Measurements from ENCODE around the gene ADAM30.

Gene ADAM30

GRCh38 chr1:119896303-119896702, at the start of gene ADAM30:
Gene ADAM30, minus strand, starts transcription at chr1:119896515. Its CDS starts 179 bp downstream, at chr1:119896336.
- H3K4me3 ChIP-seq (ENCODE audit: low read depth, low read length): no peak within 1 kb of the TSS
- TF ChIP-seq, protein P1, sequence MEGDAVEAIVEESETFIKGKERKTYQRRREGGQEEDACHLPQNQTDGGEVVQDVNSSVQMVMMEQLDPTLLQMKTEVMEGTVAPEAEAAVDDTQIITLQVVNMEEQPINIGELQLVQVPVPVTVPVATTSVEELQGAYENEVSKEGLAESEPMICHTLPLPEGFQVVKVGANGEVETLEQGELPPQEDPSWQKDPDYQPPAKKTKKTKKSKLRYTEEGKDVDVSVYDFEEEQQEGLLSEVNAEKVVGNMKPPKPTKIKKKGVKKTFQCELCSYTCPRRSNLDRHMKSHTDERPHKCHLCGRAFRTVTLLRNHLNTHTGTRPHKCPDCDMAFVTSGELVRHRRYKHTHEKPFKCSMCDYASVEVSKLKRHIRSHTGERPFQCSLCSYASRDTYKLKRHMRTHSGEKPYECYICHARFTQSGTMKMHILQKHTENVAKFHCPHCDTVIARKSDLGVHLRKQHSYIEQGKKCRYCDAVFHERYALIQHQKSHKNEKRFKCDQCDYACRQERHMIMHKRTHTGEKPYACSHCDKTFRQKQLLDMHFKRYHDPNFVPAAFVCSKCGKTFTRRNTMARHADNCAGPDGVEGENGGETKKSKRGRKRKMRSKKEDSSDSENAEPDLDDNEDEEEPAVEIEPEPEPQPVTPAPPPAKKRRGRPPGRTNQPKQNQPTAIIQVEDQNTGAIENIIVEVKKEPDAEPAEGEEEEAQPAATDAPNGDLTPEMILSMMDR (conservative IDR thresholded peaks at IDR 0.05; ENCODE audit: low read depth, low read length): peak; percentile 37

DNA sequence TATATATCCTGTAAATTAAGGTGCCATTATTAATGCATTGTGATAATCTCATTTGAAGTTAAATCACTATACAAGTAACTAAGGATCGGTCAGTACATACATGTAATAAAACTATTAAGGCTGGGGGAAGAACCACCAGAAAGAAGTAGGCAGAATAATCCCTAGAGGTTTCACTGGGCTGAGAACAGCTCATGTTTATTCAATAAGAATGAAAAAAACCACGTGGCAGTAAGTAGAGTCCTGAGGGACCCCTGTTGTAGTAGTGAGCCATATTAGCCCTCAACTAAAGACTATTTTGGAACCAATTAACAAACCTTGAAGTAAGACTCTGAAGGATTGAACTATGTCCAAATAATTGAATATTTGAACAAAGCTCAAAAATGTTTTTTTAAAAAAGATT, 46.9 kb upstream of the ADAM30 start:
- H3K4me3 ChIP-seq (ENCODE audit: low read depth, low read length): no peak overlapping the region
- no peak for DNase-seq (ENCODE audit: low read depth)

More at GRCh38 chr1:119896303-119896702, at the start of gene ADAM30:
- no peak for DNase-seq (ENCODE audit: low read depth)

DNA sequence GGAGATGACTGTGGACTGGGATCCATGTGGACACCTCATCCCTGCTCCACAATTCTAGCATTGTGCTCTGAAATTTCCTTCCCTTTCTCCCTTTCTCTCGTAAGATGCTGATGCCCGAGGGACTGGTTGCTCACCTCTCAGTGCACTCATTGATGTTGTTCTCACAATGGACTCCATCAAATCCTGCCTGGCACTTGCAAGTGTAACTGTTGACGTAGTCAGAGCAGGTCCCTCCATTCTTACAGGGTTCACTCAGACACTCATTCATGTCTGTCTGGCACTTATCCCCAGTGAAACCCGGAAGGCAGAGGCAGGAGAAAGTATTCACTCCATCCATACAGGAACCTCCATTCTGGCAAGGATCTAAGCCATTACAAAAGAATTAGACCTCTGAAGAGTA, 45.1 kb upstream of the ADAM30 start:
- TF ChIP-seq, protein P1 (conservative IDR thresholded peaks at IDR 0.05; ENCODE audit: low read depth, low read length): no peak
- no peak overlapping the region for H3K4me3 ChIP-seq (ENCODE audit: low read depth, low read length)
- DNase-seq (ENCODE audit: low read depth): no peak

More for the DNA sequence above, 46.9 kb upstream of the ADAM30 start:
- TF ChIP-seq, protein P1 (conservative IDR thresholded peaks at IDR 0.05; ENCODE audit: low read depth, low read length): no peak

DNA sequence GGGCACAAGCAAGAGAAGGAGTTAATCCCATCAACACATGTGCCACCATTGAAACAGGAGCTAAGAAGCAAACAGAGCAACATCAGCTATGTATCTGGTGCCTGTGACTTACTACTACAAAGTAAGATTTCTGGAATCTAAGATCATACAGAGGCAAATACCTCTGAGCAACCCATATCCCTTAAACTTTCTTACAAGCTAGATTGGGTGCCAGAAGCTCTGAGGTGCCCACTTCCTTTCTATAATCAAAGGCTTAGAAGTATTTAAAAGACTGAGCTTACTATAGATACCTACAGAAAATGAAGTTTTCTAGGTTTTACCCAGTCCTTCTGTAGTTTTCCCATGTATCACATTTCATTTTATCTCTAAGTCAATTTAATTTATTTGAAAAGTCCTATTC, 44.4 kb upstream of the ADAM30 start:
- TF ChIP-seq, protein P1 (conservative IDR thresholded peaks at IDR 0.05; ENCODE audit: low read depth, low read length): no peak
- DNase-seq (ENCODE audit: low read depth): no peak
- H3K4me3 ChIP-seq (ENCODE audit: low read depth, low read length): no peak overlapping the region

DNA sequence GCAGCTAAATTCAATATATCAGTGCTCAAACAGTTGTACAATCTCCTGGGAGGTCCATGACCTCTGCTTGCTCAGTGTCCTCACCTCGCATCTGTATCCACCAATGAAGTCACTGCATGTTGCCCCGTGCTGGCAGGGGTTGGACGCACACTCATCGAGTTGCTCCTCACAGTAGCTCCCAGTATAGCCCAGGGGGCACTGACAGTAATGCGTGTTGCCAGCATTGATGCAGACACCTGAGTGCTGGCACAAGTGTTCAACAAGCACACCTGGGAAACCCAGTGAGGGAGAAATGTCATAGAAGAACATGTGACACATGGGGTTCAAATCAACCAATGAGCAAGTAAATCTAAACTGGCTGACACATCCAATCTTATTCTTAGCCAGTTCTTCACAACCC, 40.9 kb upstream of the ADAM30 start:
- H3K4me3 ChIP-seq (ENCODE audit: low read depth, low read length): no peak overlapping the region
- no peak for DNase-seq (ENCODE audit: low read depth)
- TF ChIP-seq, protein P1 (conservative IDR thresholded peaks at IDR 0.05; ENCODE audit: low read depth, low read length): no peak

DNA sequence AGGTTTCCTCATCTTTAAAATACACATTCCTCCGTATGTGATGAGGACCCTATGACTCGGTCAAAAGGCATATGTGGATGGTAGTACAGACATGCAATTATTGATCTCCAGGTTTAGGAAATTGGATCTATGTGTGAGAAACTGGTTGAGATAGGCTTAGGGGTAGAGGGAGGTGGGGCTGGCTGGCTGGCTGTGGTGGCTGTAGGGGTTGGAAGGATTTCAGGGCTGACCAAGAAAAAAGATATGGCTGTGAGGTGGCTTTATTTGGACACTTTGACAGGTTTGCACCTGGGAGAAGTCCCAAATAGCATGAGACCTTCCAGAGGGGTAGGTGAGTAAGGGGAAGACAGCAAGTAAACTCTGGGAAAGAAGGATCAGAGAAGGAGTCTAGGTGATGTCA, 39.6 kb upstream of the ADAM30 start:
- TF ChIP-seq, protein P1 (conservative IDR thresholded peaks at IDR 0.05; ENCODE audit: low read depth, low read length): no peak
- no peak overlapping the region for H3K4me3 ChIP-seq (ENCODE audit: low read depth, low read length)
- DNase-seq (ENCODE audit: low read depth): no peak

DNA sequence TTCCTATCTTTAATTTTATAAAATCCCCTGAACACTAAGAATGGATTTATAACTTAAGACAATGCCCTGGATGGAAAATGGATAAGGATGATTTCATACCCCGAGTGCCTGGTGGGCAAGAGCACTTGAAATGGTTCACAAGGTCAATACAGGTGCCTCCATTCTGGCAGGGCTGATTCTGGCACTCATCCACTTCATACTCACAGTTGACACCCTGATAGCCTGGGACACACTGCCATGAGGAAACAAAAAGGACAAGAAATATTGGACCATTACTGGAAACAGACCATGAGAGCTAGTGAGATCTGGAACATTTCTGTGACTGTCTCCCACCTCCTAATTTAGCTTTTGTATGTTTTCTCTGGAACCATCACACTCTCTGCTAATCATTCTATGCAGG, 39.1 kb upstream of the ADAM30 start:
- H3K4me3 ChIP-seq (ENCODE audit: low read depth, low read length): no peak overlapping the region
- TF ChIP-seq, protein P1 (conservative IDR thresholded peaks at IDR 0.05; ENCODE audit: low read depth, low read length): no peak
- DNase-seq (ENCODE audit: low read depth): no peak

Data from choroid plexus epithelial cell (primary cell).